Measurements from ENCODE around the gene SF3A2.
"Not testable (repeated sequence)": the region's sequence is repeated elsewhere in the genome, so short reads cannot be mapped to it uniquely, and the experiment has no call there.

The SF3A2 gene

DNA sequence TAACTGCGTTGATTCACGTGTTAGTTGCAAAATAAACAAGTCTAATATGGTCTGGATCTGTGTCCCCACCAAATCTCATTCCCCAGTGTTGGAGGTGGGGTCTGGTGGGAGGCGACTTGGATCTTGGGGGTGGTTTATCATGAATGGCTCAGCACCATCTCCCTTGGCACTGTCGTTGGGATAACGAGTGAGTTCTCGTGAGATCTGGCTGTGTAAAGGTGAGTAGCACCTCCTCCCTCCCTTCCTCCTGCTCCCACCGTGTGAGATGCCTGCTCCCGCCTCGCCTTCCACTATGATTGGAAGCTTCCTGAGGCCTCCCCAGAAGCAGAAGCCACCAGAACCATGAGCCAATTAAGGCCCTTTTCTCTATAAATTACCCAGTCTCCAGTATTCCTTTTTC, 40.5 kb downstream of the SF3A2 start:
- TF ChIP-seq, protein P1, sequence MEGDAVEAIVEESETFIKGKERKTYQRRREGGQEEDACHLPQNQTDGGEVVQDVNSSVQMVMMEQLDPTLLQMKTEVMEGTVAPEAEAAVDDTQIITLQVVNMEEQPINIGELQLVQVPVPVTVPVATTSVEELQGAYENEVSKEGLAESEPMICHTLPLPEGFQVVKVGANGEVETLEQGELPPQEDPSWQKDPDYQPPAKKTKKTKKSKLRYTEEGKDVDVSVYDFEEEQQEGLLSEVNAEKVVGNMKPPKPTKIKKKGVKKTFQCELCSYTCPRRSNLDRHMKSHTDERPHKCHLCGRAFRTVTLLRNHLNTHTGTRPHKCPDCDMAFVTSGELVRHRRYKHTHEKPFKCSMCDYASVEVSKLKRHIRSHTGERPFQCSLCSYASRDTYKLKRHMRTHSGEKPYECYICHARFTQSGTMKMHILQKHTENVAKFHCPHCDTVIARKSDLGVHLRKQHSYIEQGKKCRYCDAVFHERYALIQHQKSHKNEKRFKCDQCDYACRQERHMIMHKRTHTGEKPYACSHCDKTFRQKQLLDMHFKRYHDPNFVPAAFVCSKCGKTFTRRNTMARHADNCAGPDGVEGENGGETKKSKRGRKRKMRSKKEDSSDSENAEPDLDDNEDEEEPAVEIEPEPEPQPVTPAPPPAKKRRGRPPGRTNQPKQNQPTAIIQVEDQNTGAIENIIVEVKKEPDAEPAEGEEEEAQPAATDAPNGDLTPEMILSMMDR (conservative IDR thresholded peaks at IDR 0.05): no peak
- TF ChIP-seq ZFX (IDR thresholded peaks at IDR 0.05): no peak
- H3K27ac ChIP-seq: no peak overlapping the region

DNA sequence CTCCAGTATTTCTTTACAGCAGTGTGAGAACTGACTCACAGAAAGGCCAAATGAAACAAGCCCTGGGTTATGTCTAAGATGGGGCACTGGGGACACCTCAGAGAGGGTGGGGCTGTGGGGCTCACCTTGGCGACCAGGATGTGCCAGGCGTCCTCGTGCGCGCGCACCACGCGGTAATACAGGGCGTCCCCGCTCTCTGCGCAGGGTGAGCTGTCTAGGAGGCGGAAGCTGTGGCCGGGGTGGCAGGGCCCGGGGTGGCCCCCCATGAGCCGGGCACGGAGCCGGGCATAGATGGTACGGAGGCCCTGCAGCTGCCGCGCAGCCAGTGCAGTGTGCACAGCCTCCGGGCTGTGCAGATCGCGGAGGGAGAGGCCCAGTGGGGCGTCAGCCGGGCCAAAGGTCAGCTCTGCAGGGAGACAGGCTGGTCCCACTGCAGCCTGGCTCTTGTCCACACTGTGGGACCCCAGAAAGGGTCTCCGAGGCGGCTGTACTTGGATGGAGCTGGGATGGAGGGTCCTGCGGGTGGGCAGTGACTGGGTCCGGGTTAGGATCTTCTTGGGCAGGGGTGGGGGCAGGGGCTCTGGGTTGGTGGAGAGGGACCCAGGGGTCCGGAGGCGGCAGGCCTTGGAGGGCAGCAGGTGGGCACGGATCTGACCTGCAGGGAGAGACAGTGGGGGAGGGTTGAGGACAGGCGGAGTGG, 42.0 kb downstream of the SF3A2 start:
- TF ChIP-seq, protein P1 (conservative IDR thresholded peaks at IDR 0.05): no peak
- no peak for TF ChIP-seq ZFX (IDR thresholded peaks at IDR 0.05)

DNA sequence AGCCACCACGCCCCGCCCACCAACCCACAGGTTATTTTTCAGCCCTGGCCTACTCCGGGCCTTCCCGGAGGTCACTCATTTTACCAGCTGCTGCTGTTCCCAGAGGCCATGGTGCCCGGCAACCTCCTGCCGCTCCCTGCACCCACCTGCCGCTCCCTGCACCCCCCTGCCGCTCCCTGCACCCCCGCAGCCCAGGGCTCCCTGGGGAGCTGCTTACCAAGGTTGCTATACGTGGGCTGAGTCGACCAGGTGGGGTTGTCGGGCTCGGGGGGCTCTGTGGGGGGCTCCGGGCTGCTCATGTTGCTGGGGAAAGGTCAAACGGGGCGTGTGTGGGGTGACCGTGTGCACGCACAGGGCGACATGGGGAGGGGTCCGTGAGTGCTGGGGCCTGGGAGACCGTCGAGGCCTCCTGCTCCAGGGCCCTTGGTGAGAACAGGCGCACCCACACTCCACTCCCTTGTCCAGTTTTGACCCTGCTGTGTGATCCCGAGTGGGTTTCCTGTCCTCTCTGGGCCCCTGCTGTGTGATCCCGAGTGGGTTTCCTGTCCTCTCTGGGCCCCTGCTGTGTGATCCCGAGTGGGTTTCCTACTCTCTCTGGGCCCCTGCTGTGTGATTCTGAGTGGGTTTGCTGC, 44.1 kb downstream of the SF3A2 start:
- TF ChIP-seq, protein P1 (conservative IDR thresholded peaks at IDR 0.05): no peak
- no peak for TF ChIP-seq ZFX (IDR thresholded peaks at IDR 0.05)
- no peak overlapping the region for H3K27ac ChIP-seq

More for the DNA sequence above, 42.0 kb downstream of the SF3A2 start:
- no peak overlapping the region for H3K27ac ChIP-seq

DNA sequence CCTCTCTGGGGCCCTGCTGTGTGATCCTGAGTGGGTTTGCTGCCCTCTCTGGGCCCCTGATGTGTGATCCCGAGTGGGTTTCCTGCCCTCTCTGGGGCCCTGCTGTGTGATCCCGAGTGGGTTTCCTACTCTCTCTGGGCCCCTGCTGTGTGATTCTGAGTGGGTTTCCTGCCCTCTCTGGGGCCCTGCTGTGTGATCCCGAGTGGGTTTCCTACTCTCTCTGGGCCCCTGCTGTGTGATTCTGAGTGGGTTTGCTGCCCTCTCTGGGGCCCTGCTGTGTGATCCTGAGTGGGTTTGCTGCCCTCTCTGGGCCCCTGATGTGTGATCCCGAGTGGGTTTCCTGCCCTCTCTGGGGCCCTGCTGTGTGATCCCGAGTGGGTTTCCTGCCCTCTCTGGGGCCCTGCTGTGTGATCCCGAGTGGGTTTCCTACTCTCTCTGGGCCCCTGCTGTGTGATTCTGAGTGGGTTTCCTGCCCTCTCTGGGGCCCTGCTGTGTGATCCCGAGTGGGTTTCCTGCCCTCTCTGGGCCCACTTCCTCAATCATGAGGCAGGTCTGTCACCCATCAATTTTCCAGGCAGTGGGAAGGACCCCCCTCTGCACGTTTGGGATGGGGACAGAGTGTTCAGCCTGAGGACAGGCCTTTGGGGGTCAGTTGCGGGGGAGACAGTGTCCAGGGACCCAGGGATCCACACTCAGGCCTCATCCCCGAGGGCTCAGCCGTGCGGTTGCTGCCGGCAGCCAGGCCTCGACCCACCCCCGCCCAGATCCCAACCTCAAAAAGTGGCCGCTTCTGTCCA, 44.8 kb downstream of the SF3A2 start:
- H3K27ac ChIP-seq: not testable (repeated sequence)

DNA sequence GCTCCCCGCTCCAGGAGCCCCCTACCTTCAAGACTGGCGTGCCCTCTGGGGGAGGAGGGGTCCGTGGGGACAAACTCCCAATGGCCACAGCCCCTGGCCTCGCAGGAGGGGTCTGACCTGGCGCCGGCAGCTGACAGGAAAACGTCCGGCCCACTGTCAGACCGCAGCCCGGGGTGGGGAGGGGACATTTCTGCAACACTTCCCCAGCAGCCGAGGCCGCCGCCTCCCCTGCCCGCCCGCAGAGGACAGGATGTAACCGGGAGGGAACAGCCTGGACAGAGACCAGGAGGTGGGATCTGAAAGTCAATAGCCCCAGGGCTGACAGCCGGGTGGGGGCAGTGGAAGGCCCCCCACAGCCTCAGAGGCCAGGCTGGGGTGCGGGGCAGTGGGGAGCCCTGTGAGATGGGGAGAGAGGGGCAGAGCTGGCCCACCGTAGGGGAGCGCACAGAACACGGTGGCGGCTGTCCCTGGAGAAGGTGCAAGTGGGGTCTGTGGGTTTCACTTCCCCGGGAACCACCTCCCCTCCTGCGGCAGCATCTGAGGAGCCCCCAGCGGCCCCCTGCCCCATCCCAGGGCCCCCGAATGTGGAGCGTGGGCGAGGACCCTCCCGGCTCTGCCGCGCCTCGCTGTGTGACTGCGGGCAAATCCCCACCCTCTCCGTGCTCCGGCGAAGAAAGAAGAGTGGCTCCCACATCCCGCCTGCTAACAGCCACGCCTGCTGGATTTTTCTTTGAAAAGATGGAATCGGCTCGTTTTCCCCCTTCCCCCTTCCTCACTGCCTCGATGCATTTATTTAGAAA, 45.6 kb downstream of the SF3A2 start, which contains the start of gene PEAK3:
Gene PEAK3 (minus strand): TSS at position 114 of the 800 bp plus-strand sequence. CDS start 1,244 bp downstream, outside the sequence.
- no peak for TF ChIP-seq ZFX (IDR thresholded peaks at IDR 0.05)
- TF ChIP-seq, protein P1 (conservative IDR thresholded peaks at IDR 0.05): no peak
- H3K27ac ChIP-seq: no peak within 1 kb of the TSS

DNA sequence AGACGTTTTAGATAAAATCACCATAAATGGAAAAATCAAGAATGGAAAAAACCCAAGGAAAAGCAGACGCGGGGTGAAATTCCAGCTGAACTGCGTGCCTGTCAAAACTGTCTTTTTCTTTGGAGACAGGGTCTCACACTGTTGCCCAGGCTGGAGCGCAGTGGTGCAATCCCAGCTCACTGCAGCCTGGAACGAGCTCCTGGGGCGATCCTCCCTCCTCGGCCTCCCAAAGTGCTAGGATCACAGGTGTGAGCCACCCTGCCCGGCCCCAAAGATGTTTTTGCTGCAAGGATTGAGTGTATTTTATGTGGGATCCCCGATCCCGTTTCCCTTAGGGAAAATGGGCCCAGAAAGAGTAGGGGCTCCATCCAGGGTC, 46.2 kb downstream of the SF3A2 start:
- TF ChIP-seq, protein P1 (conservative IDR thresholded peaks at IDR 0.05): no peak
- no peak for TF ChIP-seq ZFX (IDR thresholded peaks at IDR 0.05)
- H3K27ac ChIP-seq: no peak overlapping the region

DNA sequence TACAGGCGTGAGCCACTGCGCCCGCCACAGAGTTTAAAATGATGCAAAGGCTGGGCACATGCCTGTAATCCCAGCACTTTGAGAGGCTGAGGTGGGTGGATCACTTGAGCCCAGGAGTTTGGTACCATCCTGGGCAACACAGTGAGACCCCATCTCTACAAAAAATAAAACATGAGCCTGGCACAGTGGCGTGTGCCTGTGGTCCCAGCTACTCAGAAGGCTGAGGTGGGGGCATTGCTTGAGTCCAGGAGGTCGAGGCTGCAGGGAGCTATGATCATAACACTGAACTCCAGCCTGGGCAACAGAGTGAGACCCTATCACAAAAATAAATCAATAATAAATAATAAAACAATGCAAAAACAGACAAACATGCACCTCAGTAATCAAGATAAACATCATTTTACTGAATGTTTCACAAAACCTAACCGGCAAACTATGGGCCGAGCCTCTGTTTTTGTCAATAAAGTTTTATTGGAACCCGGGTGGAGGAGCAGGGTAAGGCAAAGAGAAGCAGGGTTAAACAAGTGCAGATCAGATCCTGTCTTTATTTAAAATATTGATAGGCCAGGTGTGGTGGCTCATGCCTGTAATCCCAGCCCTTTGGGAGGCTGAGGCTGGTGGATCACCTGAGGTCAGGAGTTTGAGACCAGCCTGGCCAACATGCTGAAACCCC, 47.3 kb downstream of the SF3A2 start:
- no peak for TF ChIP-seq ZFX (IDR thresholded peaks at IDR 0.05)
- TF ChIP-seq, protein P1 (conservative IDR thresholded peaks at IDR 0.05): no peak
- no peak overlapping the region for H3K27ac ChIP-seq

Data from C4-2B (cell line).